Measurements from ENCODE around the gene KRTAP5-6.
A peak's percentile ranks its signal among the peaks of the same experiment; 100 is the strongest.

Gene KRTAP5-6

DNA sequence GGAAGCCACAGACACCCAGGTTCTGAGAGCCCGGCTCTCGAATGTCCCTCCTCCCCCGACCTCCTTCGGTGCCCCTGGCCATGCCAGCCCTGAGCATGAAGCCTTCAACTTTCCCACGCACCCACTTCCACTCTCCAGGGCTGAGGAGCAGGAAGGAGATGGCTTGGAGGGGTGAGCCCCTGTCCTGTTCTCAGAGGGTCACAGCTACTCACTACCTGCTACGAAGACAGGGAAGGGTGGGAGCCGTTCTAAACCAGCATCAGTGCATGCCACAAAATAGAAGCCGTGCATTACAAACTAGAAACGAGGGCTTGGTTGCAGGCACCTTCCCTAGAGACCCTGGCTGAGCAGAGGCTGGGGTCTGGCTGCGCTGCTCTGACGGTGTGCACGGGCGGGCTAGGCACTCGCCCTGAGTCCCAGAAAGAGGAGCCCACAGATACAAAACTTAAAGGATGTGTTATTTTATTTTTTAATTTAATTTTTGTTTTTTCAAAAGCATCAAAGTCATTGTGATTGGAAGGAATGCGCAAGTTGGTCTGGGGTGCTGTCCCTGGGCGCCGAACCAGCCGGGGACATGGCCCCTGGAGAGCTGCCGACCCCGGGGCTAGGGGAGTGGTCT lies 4.2 kb upstream of the KRTAP5-6 start:
- Histone ChIP-seq H3K9me3 (ENCODE audit: control insufficient read depth, low read length) (no peaks in the 10 kb centered on the region), H3K4me3 (ENCODE audit: insufficient read depth, low read depth, low read length, poor library complexity, severe bottlenecking) (no peak overlapping the region), H3K27me3 (replicated peaks; ENCODE audit: control insufficient read depth, insufficient read depth, low read length, poor library complexity, severe bottlenecking) (peaks cover 9% of the 10 kb centered on the region), H3K27ac (ENCODE audit: insufficient read depth, low read length, poor library complexity, severe bottlenecking) (no peak overlapping the region), H3K4me1 (ENCODE audit: control insufficient read depth, insufficient read depth, low read length, poor library complexity, severe bottlenecking) (peaks cover 12% of the 10 kb centered on the region), H3K36me3 (ENCODE audit: control insufficient read depth, insufficient read depth, low read length) (no peaks in the 10 kb centered on the region)
- DNase-seq = no peak

DNA sequence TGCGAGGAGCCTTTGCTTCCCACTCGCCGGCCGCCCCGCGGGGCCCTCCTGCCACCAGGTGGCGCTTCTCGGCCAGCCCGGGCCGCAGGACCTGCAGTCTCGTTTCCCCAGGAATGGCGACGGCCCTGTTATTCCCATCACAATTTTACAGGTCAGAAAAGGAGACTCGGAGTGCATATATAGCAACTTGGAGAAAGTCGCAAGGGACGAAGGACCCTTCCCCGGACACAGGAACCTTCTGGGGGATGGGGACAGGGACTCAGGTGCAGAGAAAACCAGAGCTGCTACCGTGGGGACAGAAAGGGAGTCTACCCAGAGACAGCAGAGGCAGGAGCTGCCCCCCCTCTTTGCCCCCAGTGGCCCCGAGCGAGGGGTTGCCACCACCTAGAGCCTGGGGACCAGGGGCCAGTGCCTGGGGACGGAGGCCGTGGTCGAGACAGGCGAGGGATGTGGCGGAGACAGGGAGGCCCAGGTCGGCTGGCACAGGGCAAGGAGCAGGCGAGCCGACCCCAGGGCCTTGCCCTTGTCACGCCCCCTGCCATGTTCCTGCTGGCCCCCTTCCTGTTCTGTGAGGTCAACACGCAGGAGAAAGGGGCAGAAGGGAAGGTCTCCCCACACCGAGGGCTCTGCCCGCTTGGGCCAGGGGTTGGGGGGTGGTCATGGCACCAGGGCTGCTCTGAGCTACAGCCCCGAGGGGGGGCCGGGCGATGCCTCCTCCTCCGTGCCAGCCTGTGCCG lies 3.5 kb upstream of the KRTAP5-6 start:
- Histone ChIP-seq H3K4me3 (ENCODE audit: insufficient read depth, low read depth, low read length, poor library complexity, severe bottlenecking) (no peak overlapping the region), H3K27me3 (replicated peaks; ENCODE audit: control insufficient read depth, insufficient read depth, low read length, poor library complexity, severe bottlenecking) (peaks cover 9% of the 10 kb centered on the region), H3K36me3 (ENCODE audit: control insufficient read depth, insufficient read depth, low read length) (no peaks in the 10 kb centered on the region), H3K4me1 (ENCODE audit: control insufficient read depth, insufficient read depth, low read length, poor library complexity, severe bottlenecking) (peaks cover 12% of the 10 kb centered on the region), H3K9me3 (ENCODE audit: control insufficient read depth, low read length) (no peaks in the 10 kb centered on the region), H3K27ac (ENCODE audit: insufficient read depth, low read length, poor library complexity, severe bottlenecking) (no peak overlapping the region)
- DNase-seq = peak; percentile 46 to 62 (median 49)

- Histone ChIP-seq H3K9me3 (ENCODE audit: control insufficient read depth, low read length) (no peaks in the 10 kb centered on the region), H3K4me3 (ENCODE audit: insufficient read depth, low read depth, low read length, poor library complexity, severe bottlenecking) (no peak overlapping the region), H3K27me3 (replicated peaks; ENCODE audit: control insufficient read depth, insufficient read depth, low read length, poor library complexity, severe bottlenecking) (peaks cover 9% of the 10 kb centered on the region), H3K27ac (ENCODE audit: insufficient read depth, low read length, poor library complexity, severe bottlenecking) (no peak overlapping the region), H3K4me1 (ENCODE audit: control insufficient read depth, insufficient read depth, low read length, poor library complexity, severe bottlenecking) (peaks cover 12% of the 10 kb centered on the region), H3K36me3 (ENCODE audit: control insufficient read depth, insufficient read depth, low read length) (no peaks in the 10 kb centered on the region)
- DNase-seq = peak; percentile 42 to 71 (median 61)
Measured at GRCh38 chr11:1694064-1694845, 2.7 kb upstream of the KRTAP5-6 start.

GRCh38 chr11:1694846-1695547 lies 2.0 kb upstream of the KRTAP5-6 start:
- no peak for DNase-seq
- Histone ChIP-seq H3K27ac (ENCODE audit: insufficient read depth, low read length, poor library complexity, severe bottlenecking) (no peak overlapping the region), H3K36me3 (ENCODE audit: control insufficient read depth, insufficient read depth, low read length) (no peaks in the 10 kb centered on the region), H3K9me3 (ENCODE audit: control insufficient read depth, low read length) (no peaks in the 10 kb centered on the region), H3K4me1 (ENCODE audit: control insufficient read depth, insufficient read depth, low read length, poor library complexity, severe bottlenecking) (peaks cover 12% of the 10 kb centered on the region), H3K4me3 (ENCODE audit: insufficient read depth, low read depth, low read length, poor library complexity, severe bottlenecking) (no peak overlapping the region), H3K27me3 (replicated peaks; ENCODE audit: control insufficient read depth, insufficient read depth, low read length, poor library complexity, severe bottlenecking) (peaks cover 9% of the 10 kb centered on the region)

- Histone ChIP-seq H3K36me3 (ENCODE audit: control insufficient read depth, insufficient read depth, low read length) (no peaks in the 10 kb centered on the region), H3K27ac (ENCODE audit: insufficient read depth, low read length, poor library complexity, severe bottlenecking) (no peak overlapping the region), H3K9me3 (ENCODE audit: control insufficient read depth, low read length) (no peaks in the 10 kb centered on the region), H3K4me3 (ENCODE audit: insufficient read depth, low read depth, low read length, poor library complexity, severe bottlenecking) (no peak overlapping the region), H3K27me3 (replicated peaks; ENCODE audit: control insufficient read depth, insufficient read depth, low read length, poor library complexity, severe bottlenecking) (peaks cover 9% of the 10 kb centered on the region), H3K4me1 (ENCODE audit: control insufficient read depth, insufficient read depth, low read length, poor library complexity, severe bottlenecking) (peaks cover 12% of the 10 kb centered on the region)
- no peak for DNase-seq
Measured at GRCh38 chr11:1695548-1696108, 1.4 kb upstream of the KRTAP5-6 start.

- no peaks in the 10 kb centered on the region for H3K36me3 ChIP-seq (ENCODE audit: control insufficient read depth, insufficient read depth, low read length)
- H3K27me3 ChIP-seq (replicated peaks; ENCODE audit: control insufficient read depth, insufficient read depth, low read length, poor library complexity, severe bottlenecking) = no peaks in the 10 kb centered on the region
Measured at GRCh38 chr11:1699771-1700170, 2.8 kb downstream of the KRTAP5-6 start.

DNA sequence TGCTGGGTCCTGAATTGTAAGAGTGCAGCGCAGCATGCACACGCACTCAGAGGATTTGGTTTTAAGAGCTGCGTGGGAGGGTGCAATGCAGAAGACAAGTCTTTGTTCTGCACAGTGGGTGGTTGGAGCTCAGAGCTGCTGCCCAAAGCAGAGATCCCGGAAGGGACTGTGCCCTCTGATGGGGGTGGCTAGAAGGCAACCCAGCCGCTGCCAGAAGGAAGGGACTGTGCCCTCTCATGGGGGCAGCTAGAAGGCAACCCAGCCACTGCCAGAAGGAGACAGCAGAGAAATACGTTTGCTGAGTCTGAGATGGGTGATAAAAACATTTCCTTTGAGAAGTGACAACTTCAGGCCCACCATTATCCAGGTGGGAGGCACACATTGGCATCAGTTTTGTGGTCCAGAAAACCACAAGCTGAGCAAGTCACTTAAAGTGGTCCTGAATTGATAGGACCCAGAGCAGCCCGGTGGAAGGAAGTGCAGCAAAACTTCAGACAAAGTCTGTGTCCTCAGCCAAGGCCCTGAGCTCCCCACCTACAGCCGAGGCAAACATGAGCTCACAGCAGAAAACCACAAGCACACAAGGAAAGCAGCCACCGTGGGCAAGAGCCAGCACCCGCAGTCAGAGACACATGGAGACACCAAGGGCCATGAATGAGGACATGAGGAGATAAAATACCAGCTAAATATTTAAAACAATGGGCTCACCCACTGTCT lies 4.3 kb downstream of the KRTAP5-6 start:
- no peak for DNase-seq

More at GRCh38 chr11:1699771-1700170, 2.8 kb downstream of the KRTAP5-6 start:
- no peak overlapping the region for H3K27ac ChIP-seq (ENCODE audit: insufficient read depth, low read length, poor library complexity, severe bottlenecking)
- H3K4me3 ChIP-seq (ENCODE audit: insufficient read depth, low read depth, low read length, poor library complexity, severe bottlenecking) = no peak overlapping the region
- DNase-seq = no peak
- no peaks in the 10 kb centered on the region for H3K4me1 ChIP-seq (ENCODE audit: control insufficient read depth, insufficient read depth, low read length, poor library complexity, severe bottlenecking)
- no peaks in the 10 kb centered on the region for H3K9me3 ChIP-seq (ENCODE audit: control insufficient read depth, low read length)

DNA sequence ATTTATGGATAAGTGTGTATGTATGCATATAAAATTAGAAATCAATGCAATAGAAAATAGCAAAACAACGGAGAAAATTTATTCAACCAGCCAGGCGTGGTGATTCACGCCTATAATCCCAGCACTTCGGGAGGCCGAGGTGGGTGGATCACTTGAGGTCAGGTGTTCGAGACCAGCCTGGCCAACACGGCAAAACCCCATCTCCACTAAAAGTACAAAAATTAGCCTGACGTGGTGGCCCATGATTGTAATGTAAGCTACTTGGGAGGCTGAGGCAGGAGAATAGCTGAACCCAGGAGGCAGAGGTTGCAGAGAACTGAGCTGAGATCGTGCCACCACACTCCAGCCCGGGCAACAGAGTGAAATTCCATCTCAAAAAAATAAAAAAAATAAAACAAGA lies 5.5 kb downstream of the KRTAP5-6 start:
- Histone ChIP-seq H3K4me1 (ENCODE audit: control insufficient read depth, insufficient read depth, low read length, poor library complexity, severe bottlenecking) (peaks cover 6% of the 10 kb centered on the region), H3K4me3 (ENCODE audit: insufficient read depth, low read depth, low read length, poor library complexity, severe bottlenecking) (no peak overlapping the region), H3K27ac (ENCODE audit: insufficient read depth, low read length, poor library complexity, severe bottlenecking) (no peak overlapping the region), H3K27me3 (replicated peaks; ENCODE audit: control insufficient read depth, insufficient read depth, low read length, poor library complexity, severe bottlenecking) (no peaks in the 10 kb centered on the region), H3K36me3 (ENCODE audit: control insufficient read depth, insufficient read depth, low read length) (no peaks in the 10 kb centered on the region), H3K9me3 (ENCODE audit: control insufficient read depth, low read length) (no peaks in the 10 kb centered on the region)
- DNase-seq = no peak

More for the DNA sequence above, 4.3 kb downstream of the KRTAP5-6 start:
- H3K9me3 ChIP-seq (ENCODE audit: control insufficient read depth, low read length) = no peaks in the 10 kb centered on the region
- no peaks in the 10 kb centered on the region for H3K36me3 ChIP-seq (ENCODE audit: control insufficient read depth, insufficient read depth, low read length)
- H3K4me1 ChIP-seq (ENCODE audit: control insufficient read depth, insufficient read depth, low read length, poor library complexity, severe bottlenecking) = peaks cover 6% of the 10 kb centered on the region
- H3K4me3 ChIP-seq (ENCODE audit: insufficient read depth, low read depth, low read length, poor library complexity, severe bottlenecking) = no peak overlapping the region
- no peaks in the 10 kb centered on the region for H3K27me3 ChIP-seq (replicated peaks; ENCODE audit: control insufficient read depth, insufficient read depth, low read length, poor library complexity, severe bottlenecking)
- H3K27ac ChIP-seq (ENCODE audit: insufficient read depth, low read length, poor library complexity, severe bottlenecking) = no peak overlapping the region

- DNase-seq = no peak
- Histone ChIP-seq H3K9me3 (ENCODE audit: control insufficient read depth, low read length) (no peaks in the 10 kb centered on the region), H3K4me3 (ENCODE audit: insufficient read depth, low read depth, low read length, poor library complexity, severe bottlenecking) (no peak overlapping the region), H3K27ac (ENCODE audit: insufficient read depth, low read length, poor library complexity, severe bottlenecking) (no peak overlapping the region), H3K4me1 (ENCODE audit: control insufficient read depth, insufficient read depth, low read length, poor library complexity, severe bottlenecking) (peaks cover 6% of the 10 kb centered on the region), H3K27me3 (replicated peaks; ENCODE audit: control insufficient read depth, insufficient read depth, low read length, poor library complexity, severe bottlenecking) (no peaks in the 10 kb centered on the region), H3K36me3 (ENCODE audit: control insufficient read depth, insufficient read depth, low read length) (no peaks in the 10 kb centered on the region)
Measured at GRCh38 chr11:1703146-1703545, 6.2 kb downstream of the KRTAP5-6 start.

Data from effector memory CD4-positive, alpha-beta T cell (primary cell).